Left ventricle myocardium inferior (tissue), 1 donor: ENCODE measurements around the gene FARS2. TPM values are rescaled to one million over a fixed set of nuclear protein-coding genes. Genes with fewer than 3 reads are reported as not detected.

Experiments
- DNase-seq: peaks from one replicate; pipeline ENCODE4 v3.0.0-alpha.2; 2020
- H3K27ac ChIP-seq: fragments of 200-600 bp; replicated peaks from 2 replicates; pipeline ENCODE4 v1.8.0; 2021
- H3K27me3 ChIP-seq: fragments of 200-600 bp; 2 replicates; pipeline ENCODE4 v1.8.0; 2021; ENCODE audit warnings: low read depth
- H3K36me3 ChIP-seq: fragments of 200-600 bp; 2 replicates; pipeline ENCODE4 v1.8.0; 2021
- H3K4me1 ChIP-seq: fragments of 200-600 bp; 2 replicates; pipeline ENCODE4 v1.8.0; 2021
- H3K4me3 ChIP-seq: fragments of 200-600 bp; 2 replicates; pipeline ENCODE4 v1.8.0; 2021; ENCODE audit warnings: mild to moderate bottlenecking, moderate library complexity
- H3K9me3 ChIP-seq: fragments of 200-600 bp; replicated peaks from 2 replicates; pipeline ENCODE4 v1.8.0; 2021
- CTCF ChIP-seq: fragments of 200-600 bp; IDR thresholded peaks from 2 replicates; pipeline ENCODE4 v1.8.0; 2021; ENCODE audit warnings: antibody characterized with exemption, mild to moderate bottlenecking, borderline replicate concordance
- intact Hi-C: fragments of 100-400 bp; cut with micrococcal nuclease; formaldehyde crosslinking; loops from one replicate; pipeline ENCODE4 v1.11.0; 2022
- total RNA-seq: library from RNA; stranded (reverse); fragmentation: NEBNext Ultra II Directional; extraction: Animal tissue kit (Norgen Biotek cat#: 25700); gene quantifications from one replicate; pipeline ENCODE4 v1.2.1, GENCODE V29; 2021
- donor health status: DM: no; HTN: yes; CAD: no; lungs with severe emphysema.

Gene FARS2
- total RNA-seq, 1 donor from 2014 or later = 16.7 TPM

GRCh38 chr6:5373430-5373829 is 112.1 kb downstream of the FARS2 start:
- no peak overlapping the region for H3K27ac ChIP-seq
- no peaks in the 10 kb centered on the region for H3K4me1 ChIP-seq
- H3K27me3 ChIP-seq = no peaks in the 10 kb centered on the region
- H3K9me3 ChIP-seq = no peaks in the 10 kb centered on the region
- intact Hi-C loops = no loop called here
- DNase-seq = no peak
- H3K36me3 ChIP-seq = peaks cover 15% of the 10 kb centered on the region
- no peak for TF ChIP-seq CTCF
- no peak overlapping the region for H3K4me3 ChIP-seq

- no peak overlapping the region for H3K4me3 ChIP-seq
- no peak for DNase-seq
- H3K27me3 ChIP-seq = no peaks in the 10 kb centered on the region
- no peaks in the 10 kb centered on the region for H3K36me3 ChIP-seq
- H3K9me3 ChIP-seq = peaks cover 4% of the 10 kb centered on the region
- H3K4me1 ChIP-seq = no peaks in the 10 kb centered on the region
- no peak overlapping the region for H3K27ac ChIP-seq
- no peak for TF ChIP-seq CTCF
- intact Hi-C loops = no loop called here
These were observed 117.0 kb downstream of the FARS2 start for GRCh38 chr6:5378331-5378730.

DNA sequence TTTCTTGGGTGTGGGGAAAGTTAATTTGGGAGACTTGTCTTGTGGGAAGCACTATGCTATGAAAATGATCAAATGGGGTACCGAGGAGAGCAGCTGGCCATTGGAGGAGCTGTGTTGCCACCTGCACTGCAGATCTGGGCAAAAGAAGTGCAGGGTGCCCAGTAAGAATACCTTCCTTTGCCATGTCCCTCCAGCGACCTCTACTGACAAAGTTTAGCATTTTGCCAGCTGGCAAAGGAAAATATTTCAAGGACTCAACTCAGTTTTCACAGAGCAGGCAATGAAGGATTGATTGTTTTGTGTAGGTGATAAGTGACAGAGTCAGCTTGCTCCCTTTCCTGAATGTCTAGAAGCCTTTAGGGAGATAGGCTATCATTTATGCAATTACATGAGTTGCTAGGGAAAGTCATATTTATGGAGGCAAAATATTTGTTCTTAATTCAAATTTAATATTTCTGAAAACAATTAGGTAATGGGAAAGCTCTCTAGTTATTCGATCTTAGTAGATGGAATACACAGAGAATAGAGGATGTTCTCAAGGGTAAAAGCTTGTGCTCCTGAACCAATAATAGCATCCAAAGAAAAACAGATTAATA is 118.4 kb downstream of the FARS2 start:
- Histone ChIP-seq H3K27ac (no peak overlapping the region), H3K9me3 (peaks cover 4% of the 10 kb centered on the region), H3K36me3 (no peaks in the 10 kb centered on the region), H3K4me3 (no peak overlapping the region), H3K4me1 (peaks cover 9% of the 10 kb centered on the region), H3K27me3 (no peaks in the 10 kb centered on the region)
- peak; percentile 44 for TF ChIP-seq CTCF
- intact Hi-C loops = loop anchor here (10.0 kb wide), 1 partner anchor 305 kb away; no protein-coding TSS in a partner anchor
- DNase-seq = no peak

DNA sequence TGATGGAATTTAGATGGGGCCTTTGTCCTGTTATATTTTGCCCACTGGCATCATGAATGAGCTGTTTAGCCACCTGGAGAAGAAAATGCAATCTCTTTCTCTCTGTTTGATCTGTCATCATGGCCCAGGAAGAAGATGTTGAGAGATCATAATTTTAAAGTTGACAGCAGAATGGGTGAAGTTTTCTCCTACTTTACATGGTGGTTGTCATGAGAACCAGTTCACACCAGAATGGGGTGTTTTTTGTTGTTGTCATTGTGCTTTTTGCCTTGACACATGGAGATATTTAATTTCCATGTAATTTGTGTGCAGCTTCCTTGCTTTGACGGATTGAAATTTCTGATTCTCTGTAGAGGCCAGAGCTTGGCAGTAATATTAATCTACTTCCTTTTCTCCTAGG is 122.5 kb downstream of the FARS2 start:
- no peaks in the 10 kb centered on the region for H3K36me3 ChIP-seq
- intact Hi-C loops = loop anchor here (10.0 kb wide), 1 partner anchor 309 kb away; no protein-coding TSS in a partner anchor
- H3K4me1 ChIP-seq = peaks cover 15% of the 10 kb centered on the region
- H3K27me3 ChIP-seq = no peaks in the 10 kb centered on the region
- no peak overlapping the region for H3K4me3 ChIP-seq
- TF ChIP-seq CTCF = no peak
- no peak for DNase-seq
- no peak overlapping the region for H3K27ac ChIP-seq
- peaks cover 4% of the 10 kb centered on the region for H3K9me3 ChIP-seq

- no peaks in the 10 kb centered on the region for H3K36me3 ChIP-seq
- peaks cover 15% of the 10 kb centered on the region for H3K4me1 ChIP-seq
- H3K9me3 ChIP-seq = peaks cover 4% of the 10 kb centered on the region
- no peak for DNase-seq
- no peak overlapping the region for H3K4me3 ChIP-seq
- intact Hi-C loops = loop anchor here (10.0 kb wide), 1 partner anchor 309 kb away; no protein-coding TSS in a partner anchor
- no peaks in the 10 kb centered on the region for H3K27me3 ChIP-seq
- no peak overlapping the region for H3K27ac ChIP-seq
- no peak for TF ChIP-seq CTCF
These were observed 123.0 kb downstream of the FARS2 start for GRCh38 chr6:5384276-5384675.
